CD4-positive, alpha-beta T cell (primary cell): ENCODE data around the gene NUDT21. TPM values are rescaled to one million over a fixed set of nuclear protein-coding genes. Genes with fewer than 3 reads are reported as not detected.

Experiments
- ATAC-seq: fragments of 200-7000 bp; cut with Tn5 transposase; one replicate; pipeline ENCODE4 v1.10.0; 2022; ENCODE audit warnings: mild to moderate bottlenecking; ENCODE audit not compliant: poor library complexity
- CTCF ChIA-PET: fragments of 350-600 bp; sonication (Branson Sonifier 250); formaldehyde crosslinking; loops from one replicate; lab custom pipeline; 2021; ENCODE audit warnings: antibody characterized with exemption, inconsistent platforms; lab: Charles Lee
- POLR2A ChIA-PET: fragments of 350-600 bp; sonication (Branson Sonifier 250); formaldehyde crosslinking; loops from one replicate; lab custom pipeline; 2021; ENCODE audit warnings: antibody characterized with exemption, inconsistent platforms; lab: Charles Lee
- DNase-seq, 14 experiments: peaks; one replicate each; pipeline ENCODE4 v3.0.0-alpha.2; 2013 to 2020; ENCODE audit warnings: mixed read lengths in 2 of 14
- H3K27ac ChIP-seq, 2 donors: one replicate each; pipeline versions ENCODE4 v1.5.1 to v1.7.0; 2013; ENCODE audit warnings: low read length in 2 of 2, low read depth in 1 of 2, mild to moderate bottlenecking in 1 of 2
- H3K27me3 ChIP-seq, 2 experiments: 1 replicate in 1 of 2; 2 replicates in 1 of 2; pipeline versions ENCODE4 v1.6.1 to v1.7.0; 2013; ENCODE audit warnings: low read length in 2 of 2, control low read depth in 1 of 2, mild to moderate bottlenecking in 1 of 2, moderate library complexity in 1 of 2; ENCODE audit not compliant: insufficient read depth in 2 of 2, control insufficient read depth in 1 of 2
- H3K36me3 ChIP-seq: one replicate; pipeline ENCODE4 v1.6.1; 2013; ENCODE audit warnings: low read length, control low read depth; ENCODE audit not compliant: insufficient read depth
- H3K4me1 ChIP-seq: one replicate; pipeline ENCODE4 v1.6.1; 2013; ENCODE audit warnings: low read length, control low read depth; ENCODE audit not compliant: insufficient read depth
- H3K4me3 ChIP-seq: one replicate; pipeline ENCODE4 v1.5.1; 2013; ENCODE audit warnings: mild to moderate bottlenecking, low read length, moderate library complexity
- H3K9me3 ChIP-seq, 2 experiments: 1 replicate in 1 of 2; 2 replicates in 1 of 2; pipeline versions ENCODE4 v1.6.1 to v1.7.0; 2013; ENCODE audit warnings: low read length in 2 of 2, mild to moderate bottlenecking in 2 of 2, control low read depth in 1 of 2, moderate library complexity in 1 of 2; ENCODE audit not compliant: control insufficient read depth in 1 of 2, insufficient read depth in 1 of 2
- H3K27ac Mint-ChIP-seq: one replicate; pipeline ENCODE4 v1.8.0; 2020; ENCODE audit warnings: mixed read lengths
- H3K27me3 Mint-ChIP-seq: one replicate; pipeline ENCODE4 v1.8.0; 2021; ENCODE audit warnings: mixed read lengths
- H3K36me3 Mint-ChIP-seq: one replicate; pipeline ENCODE4 v1.8.0; 2021; ENCODE audit warnings: low read depth, mixed read lengths
- H3K4me1 Mint-ChIP-seq: one replicate; pipeline ENCODE4 v1.8.0; 2021; ENCODE audit warnings: low read depth, mixed read lengths
- H3K4me3 Mint-ChIP-seq: one replicate; pipeline ENCODE4 v1.8.0; 2020; ENCODE audit warnings: mild to moderate bottlenecking, mixed read lengths
- H3K9me3 Mint-ChIP-seq: one replicate; pipeline ENCODE4 v1.8.0; 2020; ENCODE audit warnings: mixed read lengths
- intact Hi-C, 2 experiments: fragments of 100-400 bp; cut with DNase I in 1 of 2; cut with micrococcal nuclease in 1 of 2; formaldehyde crosslinking; loops; one replicate each; pipeline versions ENCODE4 v1.15.1 to v1.9.0; 2023 to 2025; cut with DNase I, micrococcal nuclease
- total RNA-seq, 174 experiments: library from RNA in 2 of 174; stranded (reverse) in 2 of 174; gene quantifications; one replicate each; pipeline ENCODE4 v1.2.3 and lab custom pipeline; 2021 to 2026
- TF ChIP-seq, protein P1 (sequence below): fragments of 200-600 bp; IDR thresholded peaks from one replicate; pipeline ENCODE4 v1.8.0; 2022; ENCODE audit warnings: antibody characterized with exemption, mild to moderate bottlenecking

Gene NUDT21
- total RNA-seq, 2 experiments from 2014 or later, result 89.6 to 96.6 TPM

DNA sequence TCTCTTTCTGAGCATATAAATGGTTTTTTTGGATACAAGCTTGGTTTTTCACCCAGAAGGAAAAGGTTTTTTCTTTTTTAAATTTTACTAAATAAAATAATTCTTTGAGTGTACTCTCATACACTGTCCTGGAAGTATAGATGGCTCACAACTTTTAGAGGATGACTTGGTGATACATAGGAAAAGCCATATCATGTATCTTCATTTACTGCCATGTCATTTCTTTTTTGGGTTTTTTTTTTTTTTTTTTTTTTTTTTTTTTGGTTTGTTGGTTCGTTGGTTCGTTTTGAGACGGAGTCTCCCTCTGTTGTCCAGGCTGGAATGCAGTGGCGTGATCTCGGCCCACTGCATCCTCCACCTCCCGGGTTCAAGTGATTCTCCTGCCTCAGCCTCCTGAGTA lies 12.0 kb upstream of the NUDT21 start:
- ChIA-PET CTCF (no interaction called here), POLR2A (no interaction called here)
- ATAC-seq (no peak), DNase-seq (no peak)
- TF ChIP-seq, protein P1, sequence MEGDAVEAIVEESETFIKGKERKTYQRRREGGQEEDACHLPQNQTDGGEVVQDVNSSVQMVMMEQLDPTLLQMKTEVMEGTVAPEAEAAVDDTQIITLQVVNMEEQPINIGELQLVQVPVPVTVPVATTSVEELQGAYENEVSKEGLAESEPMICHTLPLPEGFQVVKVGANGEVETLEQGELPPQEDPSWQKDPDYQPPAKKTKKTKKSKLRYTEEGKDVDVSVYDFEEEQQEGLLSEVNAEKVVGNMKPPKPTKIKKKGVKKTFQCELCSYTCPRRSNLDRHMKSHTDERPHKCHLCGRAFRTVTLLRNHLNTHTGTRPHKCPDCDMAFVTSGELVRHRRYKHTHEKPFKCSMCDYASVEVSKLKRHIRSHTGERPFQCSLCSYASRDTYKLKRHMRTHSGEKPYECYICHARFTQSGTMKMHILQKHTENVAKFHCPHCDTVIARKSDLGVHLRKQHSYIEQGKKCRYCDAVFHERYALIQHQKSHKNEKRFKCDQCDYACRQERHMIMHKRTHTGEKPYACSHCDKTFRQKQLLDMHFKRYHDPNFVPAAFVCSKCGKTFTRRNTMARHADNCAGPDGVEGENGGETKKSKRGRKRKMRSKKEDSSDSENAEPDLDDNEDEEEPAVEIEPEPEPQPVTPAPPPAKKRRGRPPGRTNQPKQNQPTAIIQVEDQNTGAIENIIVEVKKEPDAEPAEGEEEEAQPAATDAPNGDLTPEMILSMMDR, result no peak
- Histone ChIP-seq H3K4me1 (no peaks in the 10 kb centered on the region), H3K4me3 (no peak overlapping the region), H3K27ac (no peak overlapping the region), H3K9me3 (no peaks in the 10 kb centered on the region), H3K36me3 (peaks cover 80% of the 10 kb centered on the region), H3K27me3 (no peaks in the 10 kb centered on the region)
- Mint-ChIP-seq H3K27me3 (no peaks in the 10 kb centered on the region), H3K4me3 (no peak overlapping the region), H3K36me3 (peaks cover 89% of the 10 kb centered on the region), H3K9me3 (no peaks in the 10 kb centered on the region), H3K4me1 (peaks cover 6% of the 10 kb centered on the region), H3K27ac (no peak overlapping the region)
- intact Hi-C loops, result no loop called here

DNA sequence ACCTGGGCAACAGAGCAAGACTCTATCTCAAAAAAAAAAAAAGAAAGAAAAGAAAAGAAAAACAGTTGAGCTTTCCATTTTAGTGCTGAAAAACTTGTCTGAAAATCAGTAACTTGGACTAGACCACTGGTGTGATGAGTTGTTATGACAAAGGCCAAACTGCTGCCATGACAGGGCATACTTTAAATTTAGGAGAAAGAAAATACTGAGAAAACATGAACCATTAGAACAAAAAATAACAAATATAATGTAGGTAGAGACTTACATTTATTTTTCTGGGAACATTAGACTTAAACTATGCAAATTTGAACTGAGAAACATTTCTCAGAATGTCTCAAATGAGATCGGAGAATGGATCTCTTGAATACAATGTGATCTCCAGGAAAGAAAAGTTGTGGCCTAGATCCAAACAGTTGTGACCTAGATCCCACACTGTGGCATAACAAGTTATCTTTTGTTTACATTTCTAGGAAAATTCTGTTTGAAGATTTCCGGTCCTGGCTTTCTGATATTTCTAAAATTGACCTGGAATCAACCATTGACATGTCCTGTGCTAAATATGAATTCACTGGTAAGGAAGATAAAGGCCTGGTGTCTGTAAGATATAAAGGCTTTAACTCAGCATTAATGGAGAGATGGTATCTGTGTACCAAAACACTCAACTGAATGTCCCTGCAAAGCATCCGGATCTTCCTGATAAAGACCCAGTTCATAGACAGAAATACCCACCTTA lies 11.1 kb upstream of the NUDT21 start:
- peaks cover 88% of the 10 kb centered on the region for H3K36me3 Mint-ChIP-seq
- Histone ChIP-seq H3K36me3 (peaks cover 78% of the 10 kb centered on the region), H3K4me3 (no peak overlapping the region), H3K9me3 (no peaks in the 10 kb centered on the region), H3K27ac (no peak overlapping the region), H3K27me3 (no peaks in the 10 kb centered on the region), H3K4me1 (no peaks in the 10 kb centered on the region)
- H3K9me3 Mint-ChIP-seq, result no peaks in the 10 kb centered on the region
- intact Hi-C loops, result no loop called here
- no peaks in the 10 kb centered on the region for H3K27me3 Mint-ChIP-seq
- POLR2A ChIA-PET, result interaction anchor here (2.5 kb wide), 1 partner anchor 11 kb away, joined by 11 read pairs; the partner anchor contains the start of genes NUDT21 and OGFOD1
- DNase-seq (no peak), ATAC-seq (no peak)
- H3K4me1 Mint-ChIP-seq, result peaks cover 6% of the 10 kb centered on the region
- no peak overlapping the region for H3K4me3 Mint-ChIP-seq
- TF ChIP-seq, protein P1, result no peak
- H3K27ac Mint-ChIP-seq, result no peak overlapping the region
- CTCF ChIA-PET, result no interaction called here

- Mint-ChIP-seq H3K27me3 (no peaks in the 10 kb centered on the region), H3K27ac (no peak overlapping the region), H3K4me3 (no peak overlapping the region), H3K9me3 (no peaks in the 10 kb centered on the region), H3K4me1 (peaks cover 17% of the 10 kb centered on the region), H3K36me3 (peaks cover 88% of the 10 kb centered on the region)
- Histone ChIP-seq H3K36me3 (peaks cover 78% of the 10 kb centered on the region), H3K4me1 (no peaks in the 10 kb centered on the region), H3K27ac (no peak overlapping the region), H3K9me3 (no peaks in the 10 kb centered on the region), H3K4me3 (no peak overlapping the region), H3K27me3 (no peaks in the 10 kb centered on the region)
- DNase-seq, result no peak
- TF ChIP-seq, protein P1, result no peak
- ChIA-PET POLR2A (interaction anchor here (2.5 kb wide), 1 partner anchor 9 kb away, joined by 11 read pairs; the partner anchor contains the start of genes NUDT21 and OGFOD1), CTCF (no interaction called here)
- intact Hi-C loops, result no loop called here
- ATAC-seq, result no peak
These were observed 9.0 kb upstream of the NUDT21 start for GRCh38 chr16:56460101-56460500.
